ENCODE data around the gene FHOD1.

FHOD1 gene

GRCh38 chr16:67206129-67206837 is 41.0 kb downstream of the FHOD1 start:
- DNase-seq, result no peak

GRCh38 chr16:67204076-67204475 is 43.2 kb downstream of the FHOD1 start:
- no peak for DNase-seq

- no peak for DNase-seq
Measured at GRCh38 chr16:67202956-67203493, 44.3 kb downstream of the FHOD1 start.

DNA sequence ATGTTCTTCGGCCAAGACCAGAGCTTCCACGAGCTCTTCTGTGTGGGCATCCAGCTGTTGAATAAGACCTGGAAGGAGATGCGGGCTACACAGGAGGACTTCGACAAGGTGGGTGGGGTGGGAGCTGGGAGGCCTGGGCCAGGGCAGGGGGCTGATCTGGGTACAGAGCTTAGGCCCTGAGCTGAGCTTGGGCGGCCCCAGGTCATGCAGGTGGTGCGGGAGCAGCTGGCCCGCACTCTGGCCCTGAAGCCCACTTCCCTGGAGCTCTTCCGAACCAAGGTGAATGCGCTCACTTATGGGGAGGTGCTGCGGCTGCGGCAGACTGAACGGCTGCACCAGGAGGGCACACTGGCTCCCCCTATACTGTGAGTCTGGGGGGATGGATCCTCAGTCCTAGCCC is 44.9 kb downstream of the FHOD1 start:
- no peak for DNase-seq

DNA sequence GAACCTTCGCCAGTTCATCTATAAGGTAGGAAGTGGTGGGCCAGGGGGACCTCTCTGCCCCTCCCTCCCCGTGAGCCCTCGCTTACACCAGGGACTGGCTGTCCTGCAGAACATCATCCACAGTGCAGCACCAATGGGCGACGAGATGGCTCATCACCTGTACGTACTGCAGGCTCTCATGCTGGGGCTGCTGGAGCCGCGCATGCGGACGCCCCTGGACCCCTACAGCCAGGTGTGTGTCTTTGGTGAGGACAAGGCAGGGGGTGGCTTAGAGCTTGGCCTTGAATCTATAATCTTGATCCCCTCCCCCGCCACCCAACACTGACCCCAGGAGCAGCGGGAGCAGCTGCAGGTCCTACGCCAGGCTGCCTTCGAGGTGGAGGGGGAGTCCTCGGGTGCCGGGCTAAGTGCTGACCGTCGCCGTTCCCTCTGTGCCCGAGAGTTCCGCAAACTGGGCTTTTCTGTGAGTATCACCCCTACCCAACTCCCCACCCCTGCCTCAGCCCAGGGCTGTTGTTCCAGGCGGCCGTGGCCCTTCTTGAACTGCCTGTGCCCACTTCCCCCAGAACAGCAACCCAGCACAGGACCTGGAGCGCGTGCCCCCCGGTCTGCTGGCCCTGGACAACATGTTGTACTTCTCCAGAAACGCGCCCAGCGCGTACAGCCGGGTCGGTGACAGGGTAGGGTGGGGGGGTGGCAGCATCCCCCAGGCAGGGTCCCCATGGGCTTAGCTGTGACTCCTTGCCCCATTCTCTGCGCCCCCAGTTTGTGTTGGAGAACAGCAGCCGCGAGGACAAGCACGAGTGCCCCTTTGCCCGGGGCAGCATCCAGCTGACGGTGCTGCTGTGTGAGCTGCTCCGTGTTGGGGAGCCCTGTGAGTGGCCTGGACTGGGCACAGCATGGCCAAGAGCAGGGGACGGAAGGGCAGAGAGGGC is 45.6 kb downstream of the FHOD1 start:
- DNase-seq, result no peak

GRCh38 chr16:67200491-67200890 is 46.8 kb downstream of the FHOD1 start:
- DNase-seq, result no peak

GRCh38 chr16:67199808-67200198 is 47.5 kb downstream of the FHOD1 start:
- peak; percentile 3 to 20 for DNase-seq

- DNase-seq, result peak; percentile 11 to 69
Measured at GRCh38 chr16:67199011-67199807, 48.1 kb downstream of the FHOD1 start, which contains the start of gene ELMO3. ELMO3 (plus strand) TSS chr16:67199131; CDS start chr16:67199327, 196 bp downstream.

GRCh38 chr16:67198238-67198734 is 49.0 kb downstream of the FHOD1 start:
- peak; percentile 35 to 68 for DNase-seq

DNA sequence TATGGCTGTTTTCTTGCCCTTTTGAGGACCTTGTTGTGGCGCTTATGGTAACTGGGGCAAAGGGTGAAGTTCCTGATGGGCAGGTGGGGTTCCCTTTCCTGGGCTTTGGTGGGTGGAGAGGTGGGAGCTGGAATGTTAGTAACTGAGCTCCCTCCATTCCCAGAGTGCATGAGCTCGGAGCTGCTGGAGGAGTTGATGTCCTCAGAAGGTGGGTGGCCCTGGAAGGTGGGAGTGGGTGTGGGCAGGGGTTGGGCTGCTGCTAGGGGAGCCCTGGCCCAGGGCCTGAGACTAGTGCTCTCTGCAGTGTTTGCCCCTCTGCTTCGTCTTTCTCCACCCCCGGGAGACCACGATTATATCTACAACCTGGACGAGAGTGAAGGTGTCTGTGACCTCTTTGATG is 49.6 kb downstream of the FHOD1 start:
- no peak for DNase-seq

- DNase-seq, result no peak
Measured at GRCh38 chr16:67196881-67197280, 50.4 kb downstream of the FHOD1 start.

DNA sequence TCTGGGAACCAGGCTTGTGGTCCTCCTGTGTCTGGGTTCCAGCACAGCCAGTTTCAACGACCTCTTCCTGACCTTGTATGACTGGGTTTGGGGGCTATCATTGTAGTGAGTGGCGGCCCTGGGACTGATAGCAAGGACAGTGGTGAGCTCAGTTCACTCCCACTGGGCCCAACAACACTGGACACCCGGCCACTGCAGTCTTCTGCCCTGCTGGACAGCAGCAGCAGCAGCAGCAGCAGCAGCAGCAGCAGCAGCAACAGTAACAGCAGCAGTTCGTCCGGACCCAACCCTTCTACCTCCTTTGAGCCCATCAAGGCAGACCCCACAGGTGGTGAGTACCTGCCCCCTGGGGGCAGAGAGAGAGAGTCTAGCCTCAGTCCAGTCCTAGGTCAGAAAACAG is 51.6 kb downstream of the FHOD1 start:
- no peak for DNase-seq

DNA sequence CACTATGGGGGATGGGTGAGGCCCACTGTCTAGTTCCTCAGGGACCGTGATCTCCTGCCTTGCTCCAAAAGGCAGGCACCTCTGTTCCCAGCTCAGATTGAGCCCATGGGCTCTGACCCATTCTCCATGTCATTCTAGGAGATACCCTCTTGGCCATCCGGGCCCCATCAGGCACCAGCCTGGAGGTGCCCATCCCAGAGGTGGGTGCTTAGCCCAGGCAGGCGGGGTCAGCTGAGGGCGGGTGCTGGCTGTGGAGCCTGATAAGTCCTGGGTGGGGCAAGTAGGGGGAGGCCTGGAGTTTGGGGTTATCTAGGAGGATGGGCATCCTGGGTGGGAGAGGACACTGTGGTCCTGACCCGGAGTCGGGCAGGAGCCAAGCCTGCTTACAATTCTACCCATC is 53.0 kb downstream of the FHOD1 start:
- DNase-seq, result no peak

- no peak for DNase-seq
Measured at GRCh38 chr16:67193536-67193935, 53.7 kb downstream of the FHOD1 start.

- DNase-seq, result no peak
Measured at GRCh38 chr16:67192781-67193361, 54.4 kb downstream of the FHOD1 start.

- peak; percentile 55 to 89 for DNase-seq
Measured at GRCh38 chr16:67191995-67192681, 55.1 kb downstream of the FHOD1 start, which contains the start of gene E2F4. E2F4 (plus strand) TSS chr16:67192155; CDS start chr16:67192228, 73 bp downstream.

DNA sequence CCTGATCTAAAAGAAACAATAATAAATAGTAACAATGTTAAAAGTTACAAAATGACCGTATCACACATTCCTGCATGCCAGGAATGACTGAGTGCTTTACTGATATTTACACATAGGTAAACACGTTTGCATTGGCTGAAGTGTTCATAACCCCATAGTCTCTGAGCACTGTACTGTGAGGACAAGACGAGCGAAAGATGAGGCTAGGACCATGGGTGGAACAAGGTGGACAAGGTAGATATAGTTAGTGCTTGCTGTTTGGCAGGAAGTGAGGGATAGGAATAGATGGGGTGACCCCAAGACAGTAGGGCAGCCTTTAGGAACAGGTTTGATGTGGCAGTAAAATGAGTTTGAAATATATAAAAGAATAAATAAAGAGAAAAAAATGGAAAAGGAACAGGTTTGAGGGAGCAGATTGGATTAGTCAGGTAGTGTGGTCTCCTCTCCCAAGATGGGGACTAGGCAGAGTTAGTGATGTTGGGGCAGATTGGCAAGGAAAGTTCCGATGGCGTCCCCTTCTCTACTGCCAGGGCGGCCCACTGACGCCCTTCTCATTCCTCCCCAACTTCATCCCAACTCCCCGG is 55.8 kb downstream of the FHOD1 start:
- DNase-seq, result no peak

DNA sequence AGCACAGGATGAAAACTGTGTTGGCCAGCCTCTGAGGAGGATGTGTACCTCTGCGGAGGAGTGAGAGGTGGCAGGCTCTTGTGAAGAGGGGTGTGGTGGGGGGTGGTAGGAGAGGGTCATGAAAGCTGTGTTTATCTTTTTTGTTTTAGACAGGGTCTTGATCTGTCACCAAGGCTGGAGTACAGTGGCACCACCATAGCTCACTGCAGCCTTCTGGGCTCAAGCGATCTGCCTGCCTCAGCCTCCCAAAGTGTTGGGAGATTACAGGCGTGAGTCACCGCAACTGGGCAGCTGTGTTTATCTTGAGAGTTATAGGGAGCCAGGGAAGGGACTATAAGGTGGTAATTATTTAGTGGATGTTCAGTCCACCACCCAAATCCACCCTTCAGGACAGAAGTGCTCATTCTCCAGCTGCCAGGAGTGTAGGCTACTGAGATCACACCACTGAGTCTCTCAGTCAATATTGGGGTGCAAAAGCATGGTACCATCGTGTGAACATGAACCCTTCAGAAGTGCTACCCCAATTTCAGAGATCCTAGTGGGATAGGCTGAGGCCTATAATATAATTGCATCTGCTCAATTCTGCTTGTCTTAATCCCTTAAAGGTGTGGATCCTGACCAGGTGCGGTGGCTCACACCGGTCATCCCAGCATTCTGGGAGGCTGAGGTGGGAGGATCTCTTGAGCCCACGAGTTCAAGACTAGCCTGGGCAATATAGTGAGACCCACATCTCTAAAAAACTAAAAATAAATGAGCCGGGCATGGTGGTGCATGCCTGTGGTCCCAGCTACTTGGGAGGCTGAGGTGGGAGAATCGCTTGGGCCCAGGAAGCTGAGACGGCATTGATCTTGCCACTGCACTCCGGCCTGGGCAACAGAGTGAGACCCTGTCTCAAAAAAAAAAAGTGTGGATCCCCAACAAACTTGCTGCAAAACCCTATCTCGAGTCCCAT is 56.6 kb downstream of the FHOD1 start:
- no peak for DNase-seq

- DNase-seq, result no peak
Measured at GRCh38 chr16:67190041-67190440, 57.2 kb downstream of the FHOD1 start, which contains the start of gene EXOC3L1. EXOC3L1 (minus strand) TSS chr16:67190136; CDS start chr16:67189676, 460 bp downstream.

- DNase-seq, result no peak
Measured at GRCh38 chr16:67188798-67189197, 58.5 kb downstream of the FHOD1 start.

All from NCI-H526 (cell line).